Right lobe of liver (tissue), 4 donors: ENCODE measurements around the gene DYNLL1.

Experiments
- POLR2A ChIP-seq: fragments of 450-650 bp; IDR thresholded peaks from one replicate; pipeline ENCODE4 v1.6.1; 2017; ENCODE audit warnings: antibody characterized with exemption, mild to moderate bottlenecking
- TF ChIP-seq, protein P1 (sequence below), 4 donors: fragments of 200-600 bp in 3 of 4; fragments of 450-650 bp in 1 of 4; IDR thresholded peaks; one replicate each; pipeline versions ENCODE4 v1.5.1 to v1.8.0; 2016 to 2022; ENCODE audit warnings: antibody characterized with exemption in 4 of 4, mild to moderate bottlenecking in 2 of 4
- donor health status: DM: no; HTN: no; CAD: no.
- donor health status: DM: no; HTN: no; CAD: no.
- donor health status: DM: no; HTN: yes; CAD: no.

- TF ChIP-seq, protein P1, sequence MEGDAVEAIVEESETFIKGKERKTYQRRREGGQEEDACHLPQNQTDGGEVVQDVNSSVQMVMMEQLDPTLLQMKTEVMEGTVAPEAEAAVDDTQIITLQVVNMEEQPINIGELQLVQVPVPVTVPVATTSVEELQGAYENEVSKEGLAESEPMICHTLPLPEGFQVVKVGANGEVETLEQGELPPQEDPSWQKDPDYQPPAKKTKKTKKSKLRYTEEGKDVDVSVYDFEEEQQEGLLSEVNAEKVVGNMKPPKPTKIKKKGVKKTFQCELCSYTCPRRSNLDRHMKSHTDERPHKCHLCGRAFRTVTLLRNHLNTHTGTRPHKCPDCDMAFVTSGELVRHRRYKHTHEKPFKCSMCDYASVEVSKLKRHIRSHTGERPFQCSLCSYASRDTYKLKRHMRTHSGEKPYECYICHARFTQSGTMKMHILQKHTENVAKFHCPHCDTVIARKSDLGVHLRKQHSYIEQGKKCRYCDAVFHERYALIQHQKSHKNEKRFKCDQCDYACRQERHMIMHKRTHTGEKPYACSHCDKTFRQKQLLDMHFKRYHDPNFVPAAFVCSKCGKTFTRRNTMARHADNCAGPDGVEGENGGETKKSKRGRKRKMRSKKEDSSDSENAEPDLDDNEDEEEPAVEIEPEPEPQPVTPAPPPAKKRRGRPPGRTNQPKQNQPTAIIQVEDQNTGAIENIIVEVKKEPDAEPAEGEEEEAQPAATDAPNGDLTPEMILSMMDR (IDR thresholded peaks at IDR 0.05): no peak
- TF ChIP-seq POLR2A: no peak
Observed at GRCh38 chr12:120534703-120535655, 39.1 kb downstream of the DYNLL1 start.
